Skeletal muscle satellite cell (primary cell): Measurements from ENCODE around the gene MTERF2.

ENCODE experiments used
- H3K27me3 ChIP-seq: 2 replicates; pipeline ENCODE4 v1.7.0; 2013; ENCODE audit warnings: low read length; ENCODE audit not compliant: control insufficient read depth, insufficient read depth
- H3K36me3 ChIP-seq: 2 replicates; pipeline ENCODE4 v1.7.0; 2013; ENCODE audit warnings: mild to moderate bottlenecking, control low read depth, low read length; ENCODE audit not compliant: insufficient read depth
- H3K4me1 ChIP-seq: 2 replicates; pipeline ENCODE4 v1.7.0; 2013; ENCODE audit warnings: low read length; ENCODE audit not compliant: control insufficient read depth, insufficient read depth
- H3K4me2 ChIP-seq: 2 replicates; pipeline ENCODE4 v1.7.0; 2013; ENCODE audit warnings: mild to moderate bottlenecking, low read length
- H3K4me3 ChIP-seq: 2 replicates; pipeline ENCODE4 v1.7.0; 2013; ENCODE audit warnings: low read length
- H3K9ac ChIP-seq: 2 replicates; pipeline ENCODE4 v1.7.0; 2013; ENCODE audit warnings: mild to moderate bottlenecking, low read depth, low read length, moderate library complexity
- H3K9me3 ChIP-seq: replicated peaks from 2 replicates; pipeline ENCODE4 v1.7.0; 2013; ENCODE audit warnings: mild to moderate bottlenecking, control low read depth, low read length

Gene MTERF2

GRCh38 chr12:106950591-106950990, 36.4 kb downstream of the MTERF2 start:
- H3K4me3 ChIP-seq, result no peak overlapping the region
- H3K36me3 ChIP-seq, result no peaks in the 10 kb centered on the region
- peaks cover 16% of the 10 kb centered on the region for H3K4me1 ChIP-seq
- no peaks in the 10 kb centered on the region for H3K27me3 ChIP-seq
- H3K4me2 ChIP-seq, result no peak overlapping the region
- H3K9ac ChIP-seq, result no peak overlapping the region
- no peaks in the 10 kb centered on the region for H3K9me3 ChIP-seq

- Histone ChIP-seq H3K27me3 (no peaks in the 10 kb centered on the region), H3K4me2 (no peak overlapping the region), H3K9me3 (no peaks in the 10 kb centered on the region), H3K36me3 (no peaks in the 10 kb centered on the region), H3K4me3 (no peak overlapping the region), H3K9ac (no peak overlapping the region), H3K4me1 (no peaks in the 10 kb centered on the region)
These were observed 39.5 kb downstream of the MTERF2 start for GRCh38 chr12:106947461-106947860.

GRCh38 chr12:106945261-106945851, 41.6 kb downstream of the MTERF2 start:
- no peaks in the 10 kb centered on the region for H3K36me3 ChIP-seq
- no peaks in the 10 kb centered on the region for H3K27me3 ChIP-seq

GRCh38 chr12:106942775-106943174, 44.2 kb downstream of the MTERF2 start:
- H3K4me2 ChIP-seq, result no peak overlapping the region

More at GRCh38 chr12:106945261-106945851, 41.6 kb downstream of the MTERF2 start:
- Histone ChIP-seq H3K4me3 (no peak overlapping the region), H3K4me2 (no peak overlapping the region), H3K9me3 (no peaks in the 10 kb centered on the region), H3K4me1 (no peaks in the 10 kb centered on the region), H3K9ac (no peak overlapping the region)

GRCh38 chr12:106941481-106942156, 45.3 kb downstream of the MTERF2 start:
- Histone ChIP-seq H3K27me3 (no peaks in the 10 kb centered on the region), H3K4me3 (no peak overlapping the region), H3K36me3 (no peaks in the 10 kb centered on the region), H3K4me1 (no peaks in the 10 kb centered on the region), H3K9me3 (no peaks in the 10 kb centered on the region), H3K9ac (no peak overlapping the region), H3K4me2 (no peak overlapping the region)

More at GRCh38 chr12:106942775-106943174, 44.2 kb downstream of the MTERF2 start:
- no peaks in the 10 kb centered on the region for H3K27me3 ChIP-seq
- H3K36me3 ChIP-seq, result no peaks in the 10 kb centered on the region
- H3K4me3 ChIP-seq, result no peak overlapping the region
- no peaks in the 10 kb centered on the region for H3K9me3 ChIP-seq
- H3K4me1 ChIP-seq, result no peaks in the 10 kb centered on the region
- H3K9ac ChIP-seq, result no peak overlapping the region

GRCh38 chr12:106934277-106934676, 52.7 kb downstream of the MTERF2 start:
- no peaks in the 10 kb centered on the region for H3K36me3 ChIP-seq
- H3K4me3 ChIP-seq, result no peak overlapping the region
- no peaks in the 10 kb centered on the region for H3K4me1 ChIP-seq
- H3K9me3 ChIP-seq, result no peaks in the 10 kb centered on the region
- no peak overlapping the region for H3K4me2 ChIP-seq
- no peak overlapping the region for H3K9ac ChIP-seq
- no peaks in the 10 kb centered on the region for H3K27me3 ChIP-seq
